Frontal cortex (tissue), 4 donors: ENCODE results near the gene PLAU. TPM values are rescaled to one million over a fixed set of nuclear protein-coding genes. Genes with fewer than 3 reads are reported as not detected.
"Not testable (repeated sequence)": the region's sequence is repeated elsewhere in the genome, so short reads cannot be mapped to it uniquely, and the experiment has no call there.

Experiments
- DNase-seq, 2 donors: peaks; one replicate each; pipeline ENCODE4 v3.0.0; 2012; ENCODE audit warnings: low spot score in 2 of 2
- FAIRE-seq: peaks from 2 replicates; lab custom pipeline; 2012; peaks lifted over from hg19 to GRCh38; lab: Jason Lieb, UNC
- total RNA-seq: library from RNA; depleted of rRNA; stranded (reverse); fragments of >200 nt; gene quantifications from one replicate; pipeline ENCODE4 v1.2.3, GENCODE V29; 2014
- donor health status: control.
- donor health status: control.
- donor health status: control.

PLAU gene
- total RNA-seq, 1 donor from 2014 or later, result 0.82 TPM

GRCh38 chr10:73894245-73894971, 16.5 kb upstream of the PLAU start:
- no peak for FAIRE-seq
- DNase-seq, result no peak

DNA sequence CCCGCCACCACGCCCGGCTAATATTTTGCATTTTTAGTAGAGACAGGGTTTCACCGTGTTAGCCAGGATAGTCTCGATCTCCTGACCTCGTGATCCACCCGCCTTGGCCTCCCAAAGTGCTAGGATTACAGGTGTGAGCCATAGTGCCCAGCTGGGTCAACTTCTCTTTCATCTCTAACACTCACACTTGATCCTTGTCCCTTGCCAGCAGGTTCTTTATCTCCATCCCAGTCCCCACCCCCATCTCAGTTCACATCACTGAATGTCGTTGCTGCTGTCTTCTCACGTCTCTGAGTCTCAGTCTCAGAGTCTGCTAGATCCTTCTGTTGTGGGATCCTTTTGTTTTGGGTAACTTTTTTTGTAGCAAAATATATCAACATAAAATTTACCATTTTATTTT, 15.6 kb upstream of the PLAU start:
- not testable (repeated sequence) for DNase-seq, FAIRE-seq

- FAIRE-seq, result no peak
- no peak for DNase-seq
These were observed 13.2 kb upstream of the PLAU start for GRCh38 chr10:73897693-73898092.

DNA sequence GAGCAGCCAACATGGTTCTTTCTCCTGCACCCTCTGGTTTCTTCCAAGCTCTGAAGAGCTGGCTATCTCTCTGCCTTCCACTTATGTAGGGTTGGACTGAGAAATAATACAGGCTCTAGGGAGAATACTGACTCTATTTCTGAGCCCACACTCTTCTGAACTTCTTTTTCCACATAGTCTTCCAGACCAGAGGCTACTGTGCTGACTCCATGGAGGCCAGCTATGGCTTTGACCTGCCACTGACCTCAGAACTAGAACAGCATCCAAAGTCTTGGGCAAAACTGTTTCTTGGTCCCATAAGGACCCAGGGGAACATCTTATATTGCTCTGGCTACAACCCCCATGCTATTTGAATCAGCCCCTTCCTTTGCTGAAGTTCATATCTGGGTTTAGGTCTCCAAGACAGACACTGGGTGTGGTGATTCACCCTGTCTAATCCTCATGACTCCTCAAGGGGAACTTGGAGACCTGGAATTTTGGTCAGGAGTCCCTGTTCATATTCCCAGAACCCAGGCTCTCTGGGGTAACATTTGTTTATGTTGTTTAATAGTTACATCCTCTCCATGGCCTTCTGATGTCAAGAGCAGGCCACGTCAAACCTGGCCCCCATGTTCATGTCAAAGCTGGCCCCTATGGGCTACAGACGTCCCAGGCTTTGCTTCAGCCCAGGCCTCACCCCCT, 12.1 kb upstream of the PLAU start:
- FAIRE-seq, result no peak
- DNase-seq, result no peak

DNA sequence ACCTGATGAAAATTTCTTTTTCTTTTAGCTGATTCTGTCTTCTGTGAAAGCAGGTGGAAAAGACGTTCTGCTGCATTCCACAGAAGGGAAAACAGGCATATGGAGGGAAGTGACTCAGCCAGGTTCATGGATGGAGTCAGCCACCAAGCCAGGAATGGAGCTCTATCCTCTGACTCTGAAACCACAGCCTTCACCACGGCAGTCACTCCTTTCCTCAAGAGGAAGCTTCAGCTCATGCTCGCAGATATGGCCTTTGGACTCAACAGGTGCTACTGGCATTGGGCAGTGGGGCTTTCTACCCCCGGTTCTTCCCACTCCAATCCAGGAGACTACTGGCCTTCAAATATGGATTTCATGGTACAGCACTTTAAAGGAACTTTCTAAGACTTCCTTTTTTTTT, 11.5 kb upstream of the PLAU start:
- DNase-seq, result no peak
- FAIRE-seq, result no peak

- no peak for FAIRE-seq
These were observed 10.9 kb upstream of the PLAU start for GRCh38 chr10:73900064-73900463.

DNA sequence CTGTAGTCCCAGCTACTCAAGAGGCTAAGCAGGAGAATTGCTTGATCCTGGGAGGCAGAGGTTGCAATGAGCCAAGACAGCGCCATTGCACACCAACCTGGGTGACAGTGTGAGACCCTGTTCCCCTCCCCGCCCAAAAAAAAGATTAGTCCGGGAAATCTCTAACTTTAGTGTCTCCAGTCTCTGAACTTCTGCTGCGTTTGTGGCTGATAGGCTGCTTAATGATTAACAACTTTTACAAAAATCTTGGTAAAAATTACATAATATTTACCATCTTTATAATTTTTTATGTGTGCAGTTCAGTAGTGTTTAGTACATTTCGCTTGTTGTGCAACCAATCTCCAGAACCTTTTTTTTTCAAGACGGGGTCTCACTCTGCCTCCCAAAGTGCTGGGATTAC, 9.7 kb upstream of the PLAU start:
- no peak for DNase-seq
- FAIRE-seq, result no peak

More at GRCh38 chr10:73900064-73900463, 10.9 kb upstream of the PLAU start:
- DNase-seq, result no peak

- no peak for DNase-seq
- no peak for FAIRE-seq
These were observed 8.6 kb upstream of the PLAU start for GRCh38 chr10:73902351-73902750.

DNA sequence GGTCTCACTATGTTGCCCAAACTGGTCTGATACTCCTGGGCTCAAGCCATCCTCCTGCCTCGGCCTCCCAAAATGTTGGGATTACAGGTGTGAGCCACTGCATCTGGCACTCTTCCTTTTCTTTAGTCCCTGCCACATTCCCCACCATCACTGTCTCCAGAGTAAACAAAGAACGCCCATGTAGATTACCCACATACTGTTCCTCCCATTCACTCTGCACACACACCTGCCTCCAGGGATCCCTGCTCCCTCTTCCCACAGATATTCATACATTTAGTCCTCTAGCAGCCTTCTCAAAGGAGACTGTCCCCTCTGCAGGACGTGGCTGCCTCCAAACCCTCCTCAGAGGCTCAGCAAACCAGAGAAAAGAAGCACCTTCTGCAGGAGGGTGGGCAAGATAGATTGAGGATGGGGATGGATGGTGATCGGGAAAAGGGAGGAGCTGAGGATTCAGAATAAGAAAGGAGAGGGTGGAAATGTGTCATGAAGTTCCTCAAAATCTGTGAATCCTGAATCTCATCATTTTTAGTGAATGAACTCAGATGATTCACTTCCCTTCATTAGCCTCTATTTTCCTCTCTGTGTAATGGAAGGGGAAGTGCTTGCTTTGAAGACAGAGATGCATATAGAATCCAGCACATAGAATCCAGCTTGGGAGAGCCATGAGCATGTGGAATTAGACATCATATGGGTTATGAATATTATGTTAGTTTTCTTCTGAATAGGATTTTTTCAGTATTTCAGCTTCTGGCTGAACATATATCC, 5.5 kb upstream of the PLAU start:
- DNase-seq (no peak), FAIRE-seq (no peak)

DNA sequence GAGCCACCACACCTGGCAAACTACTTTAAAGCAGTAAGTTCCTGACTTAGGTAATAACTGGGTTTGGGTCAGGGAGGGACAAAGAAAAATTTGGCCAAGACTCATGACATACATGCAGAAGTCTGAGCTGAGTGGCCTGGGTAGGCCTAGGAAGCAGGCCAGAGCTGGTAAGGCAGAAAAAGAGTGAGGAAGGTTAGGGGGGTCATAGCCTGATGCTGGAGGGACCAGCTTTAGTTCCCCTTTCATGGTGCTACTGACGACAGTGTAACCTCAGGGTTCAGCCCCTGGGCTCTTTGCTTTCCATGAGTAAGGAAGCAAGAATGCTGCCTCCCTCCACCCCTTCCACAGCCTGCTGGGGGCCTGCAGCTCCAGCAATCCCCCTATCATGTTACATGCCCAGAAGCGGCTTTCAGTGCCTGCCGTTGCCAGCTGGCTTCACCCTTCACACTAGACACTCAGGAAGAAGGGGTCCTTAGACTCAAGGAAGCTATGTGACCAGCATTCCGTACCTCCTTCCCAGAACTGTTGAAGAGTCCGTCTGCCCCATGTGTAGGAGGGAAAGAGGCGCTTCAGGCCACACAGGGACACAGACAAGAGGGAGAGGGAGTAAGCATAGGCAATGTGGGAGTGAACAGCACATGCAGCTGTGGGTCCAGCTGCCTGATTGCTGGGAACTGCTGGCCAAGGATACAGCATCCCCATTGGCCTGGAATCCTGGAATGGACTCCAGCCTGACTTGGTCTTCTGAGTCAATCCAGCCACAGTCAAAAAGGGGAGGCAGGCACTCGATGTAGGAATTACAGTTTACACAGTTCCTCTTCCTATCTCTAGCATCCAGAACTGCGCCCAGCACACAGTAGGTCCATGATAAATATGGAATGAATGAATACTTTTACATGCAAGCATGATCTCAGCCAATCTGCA, 4.1 kb upstream of the PLAU start:
- DNase-seq, result no peak
- no peak for FAIRE-seq

- no peak for DNase-seq
- FAIRE-seq, result no peak
These were observed 3.0 kb upstream of the PLAU start for GRCh38 chr10:73907841-73908517.

GRCh38 chr10:73908853-73909539, 1.9 kb upstream of the PLAU start:
- no peak for DNase-seq
- no peak for FAIRE-seq

GRCh38 chr10:73909540-73910115, 1.3 kb upstream of the PLAU start:
- DNase-seq (no peak), FAIRE-seq (no peak)

DNA sequence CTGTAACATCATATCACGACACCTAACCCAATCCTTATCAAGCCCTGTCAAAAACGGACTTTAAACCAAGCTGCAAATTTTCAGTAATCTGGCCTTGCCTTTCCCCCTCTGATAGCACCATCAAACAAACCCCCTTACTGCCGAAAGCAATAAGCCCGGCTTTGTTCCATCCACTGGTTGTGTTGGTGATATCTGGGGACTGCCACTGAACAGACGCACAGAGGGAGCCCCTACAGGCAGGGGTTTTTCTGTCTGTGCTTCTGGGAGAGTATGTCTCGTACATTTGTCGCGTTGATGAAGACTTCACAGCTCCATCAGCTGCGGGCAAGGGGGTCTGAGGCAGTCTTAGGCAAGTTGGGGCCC, 550 bp upstream of the PLAU start:
- no peak for DNase-seq
- no peak for FAIRE-seq

GRCh38 chr10:73911553-73912004, 647 bp downstream of the PLAU start:
- no peak for DNase-seq
- FAIRE-seq, result no peak

DNA sequence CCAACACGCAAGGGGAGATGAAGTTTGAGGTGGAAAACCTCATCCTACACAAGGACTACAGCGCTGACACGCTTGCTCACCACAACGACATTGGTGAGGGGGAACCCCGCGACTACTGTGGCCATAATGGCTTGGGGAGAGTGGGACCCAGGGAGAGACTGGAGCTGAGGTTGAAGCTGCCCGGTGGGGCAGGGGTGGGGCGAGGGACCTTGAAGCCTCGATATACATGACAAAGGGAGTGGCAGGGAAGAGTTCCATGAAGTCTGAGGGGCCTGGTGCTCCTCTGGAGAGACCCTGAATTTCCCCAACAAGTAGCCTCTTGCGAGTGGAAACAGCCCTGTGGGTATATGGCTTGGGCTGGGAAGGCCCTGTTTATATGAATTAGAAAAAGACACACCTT, 3.1 kb downstream of the PLAU start:
- FAIRE-seq (no peak), DNase-seq (no peak)

GRCh38 chr10:73915206-73915851, 4.4 kb downstream of the PLAU start:
- DNase-seq (no peak), FAIRE-seq (no peak)
